Measurements from ENCODE around the gene RANBP3L.
"Not testable (repeated sequence)": the region's sequence is repeated elsewhere in the genome, so short reads cannot be mapped to it uniquely, and the experiment has no call there.

Gene RANBP3L

DNA sequence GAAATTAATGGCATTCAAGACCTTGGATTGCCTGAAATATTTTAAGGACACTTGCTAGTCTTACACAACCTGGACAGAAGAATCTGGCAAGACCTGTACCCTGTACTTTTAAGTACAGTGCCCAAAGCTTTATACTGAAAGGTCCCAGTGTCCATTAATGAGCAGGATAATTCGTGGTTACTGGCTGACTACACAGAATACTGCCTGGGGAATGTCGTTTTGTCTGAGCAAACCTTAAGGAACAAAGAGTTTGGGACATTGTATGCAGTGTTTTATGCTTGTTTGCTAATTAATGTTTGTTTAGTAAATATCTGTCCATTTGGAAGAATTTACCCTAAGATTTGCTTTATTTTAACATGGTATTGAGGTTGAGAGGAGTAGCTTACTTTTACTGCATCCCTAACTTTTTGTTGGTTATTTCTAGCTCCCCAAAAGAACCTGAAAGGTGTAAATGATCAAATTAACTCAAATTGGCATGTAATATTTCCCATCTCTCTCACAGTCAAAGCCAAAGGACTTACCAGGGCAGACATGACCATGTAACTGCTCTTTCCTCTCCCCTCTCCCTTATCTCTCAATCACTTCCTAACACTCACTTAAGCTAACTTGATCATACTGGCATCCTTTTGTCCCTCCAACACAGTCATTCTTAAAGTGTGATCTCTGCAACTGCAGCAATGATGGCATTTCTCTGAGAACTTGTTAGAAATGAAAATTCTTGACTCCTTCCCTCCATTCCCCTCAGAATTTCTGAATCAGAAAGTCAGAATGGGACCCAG, 15.7 kb downstream of the RANBP3L start:
- no peak for DNase-seq

- not testable (repeated sequence) for DNase-seq
These were observed 17.9 kb downstream of the RANBP3L start for GRCh38 chr5:36283775-36284174.

- DNase-seq: no peak
These were observed 20.1 kb downstream of the RANBP3L start for GRCh38 chr5:36281626-36282025.

GRCh38 chr5:36279054-36279698, 22.5 kb downstream of the RANBP3L start:
- no peak for DNase-seq

GRCh38 chr5:36277521-36278176, 24.1 kb downstream of the RANBP3L start:
- no peak for DNase-seq

DNA sequence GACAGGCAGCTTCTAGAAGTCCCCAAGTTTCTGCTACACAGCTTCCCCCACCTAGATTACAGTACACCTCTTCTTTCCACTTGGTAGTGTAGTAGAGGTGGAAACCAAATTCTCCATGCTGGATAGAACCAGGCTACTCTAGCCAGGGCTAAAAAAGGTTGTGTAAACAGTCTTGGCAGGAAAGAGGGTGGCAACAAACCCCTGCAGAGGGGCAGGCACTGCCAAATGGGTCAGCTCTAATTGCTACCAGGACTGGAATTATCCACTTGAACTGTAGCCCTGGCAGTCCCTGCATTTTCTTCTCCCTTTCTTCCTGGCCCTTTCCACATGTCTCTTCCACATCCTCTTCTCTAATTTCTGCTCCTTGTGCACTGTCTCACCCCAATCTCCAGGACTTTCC, 24.8 kb downstream of the RANBP3L start:
- no peak for DNase-seq

- DNase-seq: no peak
These were observed 27.7 kb downstream of the RANBP3L start for GRCh38 chr5:36273809-36274526.

- no peak for DNase-seq
These were observed 29.5 kb downstream of the RANBP3L start for GRCh38 chr5:36272136-36272690.

DNA sequence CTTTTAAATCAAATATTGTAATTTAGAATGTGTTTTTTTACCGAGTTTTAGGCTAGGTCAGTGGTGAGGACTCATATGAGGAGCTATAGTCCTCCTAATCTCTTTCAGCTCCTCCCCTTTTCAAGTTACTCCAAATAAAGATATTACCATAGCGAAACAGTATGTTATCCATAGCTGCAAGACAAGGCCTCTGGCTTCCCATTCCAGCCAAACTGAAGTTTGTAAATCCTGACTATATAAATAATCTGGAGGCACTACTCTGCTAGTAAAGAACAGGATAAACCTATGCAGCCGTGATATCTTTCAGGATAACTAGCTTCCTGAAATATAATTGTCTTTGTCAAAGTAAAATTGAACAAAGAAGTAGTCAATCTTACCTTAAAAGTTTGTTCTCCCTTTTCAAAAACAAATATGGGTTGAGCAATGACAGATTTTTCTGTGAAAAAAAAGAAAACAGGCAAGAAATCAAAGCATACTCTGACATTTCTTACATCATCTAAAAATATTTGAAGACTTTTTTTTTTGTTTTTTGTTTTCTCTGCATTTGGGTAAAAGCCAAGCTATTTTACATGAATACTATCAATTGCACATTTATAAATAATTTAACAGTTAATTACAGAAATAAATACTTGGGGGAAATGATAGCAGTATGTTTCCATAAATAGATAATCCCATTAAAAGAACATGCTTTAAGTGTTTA, 30.7 kb downstream of the RANBP3L start:
- no peak for DNase-seq

- no peak for DNase-seq
These were observed 31.5 kb downstream of the RANBP3L start for GRCh38 chr5:36270175-36270574.

DNA sequence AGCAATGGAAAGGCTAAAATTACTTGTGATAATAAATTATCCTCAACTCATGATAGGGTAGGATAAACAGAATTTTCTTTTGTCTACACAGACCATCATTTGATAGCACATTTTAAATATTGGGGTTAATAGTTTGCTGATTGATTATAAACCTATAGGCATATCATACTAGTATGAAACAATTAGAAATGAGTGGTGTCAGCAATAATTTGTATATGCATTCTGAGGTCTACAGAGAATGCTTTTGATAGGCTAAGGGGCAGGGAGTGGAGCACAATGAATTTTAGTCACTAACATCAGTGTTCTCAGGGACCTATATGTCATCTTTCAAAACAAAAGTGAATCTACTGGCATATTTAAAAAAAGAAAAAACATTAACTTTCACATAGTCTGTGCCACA, 32.2 kb downstream of the RANBP3L start:
- DNase-seq: no peak

GRCh38 chr5:36267905-36268304, 33.8 kb downstream of the RANBP3L start:
- no peak for DNase-seq

- no peak for DNase-seq
These were observed 37.4 kb downstream of the RANBP3L start for GRCh38 chr5:36264202-36264760.

DNA sequence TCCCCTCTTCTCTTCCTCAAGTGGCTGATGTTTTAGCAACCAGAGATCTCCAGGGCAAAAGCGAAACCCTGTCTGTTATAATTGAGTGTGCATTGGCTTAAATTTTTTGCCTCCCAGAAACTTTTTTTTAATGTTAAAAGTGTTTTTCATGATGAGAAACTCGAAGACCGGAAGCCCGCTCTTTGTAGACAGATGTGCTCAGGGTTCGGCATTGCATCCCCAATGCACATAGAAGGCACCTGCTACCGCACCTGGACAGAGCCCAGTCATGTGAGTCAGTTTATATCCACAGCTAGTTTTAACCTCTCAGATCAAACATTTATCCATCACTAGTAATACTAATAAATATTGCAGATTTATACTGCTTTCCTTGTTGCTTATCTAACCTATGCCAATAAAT, 40.5 kb downstream of the RANBP3L start:
- no peak for DNase-seq

- DNase-seq: no peak
These were observed 48.1 kb downstream of the RANBP3L start for GRCh38 chr5:36253575-36253974.

DNA sequence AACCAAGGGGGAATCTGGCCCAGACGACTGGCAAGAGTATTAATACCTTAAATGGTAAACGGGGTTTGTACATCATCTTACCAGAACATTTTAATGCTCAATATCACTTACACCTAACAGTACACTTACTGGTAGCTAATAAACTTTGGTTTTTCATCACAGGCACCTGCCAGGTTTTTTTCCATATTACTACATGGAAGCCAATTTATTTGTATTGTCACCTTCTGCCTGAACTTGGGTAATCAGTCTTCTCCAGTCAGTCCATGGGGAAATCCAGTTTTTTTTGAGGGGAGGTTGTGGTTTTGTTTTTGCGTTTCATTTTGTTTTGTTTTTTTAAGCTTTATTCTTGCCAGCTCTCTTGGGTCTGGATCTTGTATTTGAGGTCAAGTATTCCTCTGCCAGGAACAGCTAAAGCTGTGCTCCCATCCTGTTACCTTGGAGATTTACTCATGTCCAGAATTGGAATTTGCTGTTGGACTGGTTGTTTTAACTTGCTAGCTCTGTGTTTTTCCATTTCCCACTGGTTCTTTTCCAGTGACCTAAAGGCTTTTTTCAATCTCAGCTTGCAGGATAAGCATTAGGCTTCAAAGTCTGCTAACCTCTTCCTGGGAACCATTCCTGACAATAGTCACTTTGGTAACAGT, 48.9 kb downstream of the RANBP3L start:
- DNase-seq: no peak

GRCh38 chr5:36251218-36251617, 50.5 kb downstream of the RANBP3L start:
- no peak for DNase-seq

DNA sequence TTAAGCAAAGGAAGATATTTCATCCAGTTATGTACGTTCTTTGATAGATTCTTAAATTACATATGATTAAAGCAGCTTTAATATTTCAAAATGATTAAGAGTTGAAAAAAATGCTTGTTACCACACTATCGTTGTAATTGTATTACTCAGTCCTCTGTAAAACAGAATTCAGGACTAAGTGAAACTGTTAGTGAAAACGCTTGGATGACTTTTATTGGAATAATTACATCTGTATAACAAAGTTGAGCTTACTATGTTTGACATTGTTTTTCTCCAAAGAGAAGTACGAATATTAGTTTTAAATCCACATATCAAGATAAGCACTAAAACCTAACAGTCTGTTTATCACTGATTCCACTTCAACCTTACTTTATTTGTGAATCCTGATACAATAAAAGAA, 51.3 kb downstream of the RANBP3L start:
- no peak for DNase-seq

DNA sequence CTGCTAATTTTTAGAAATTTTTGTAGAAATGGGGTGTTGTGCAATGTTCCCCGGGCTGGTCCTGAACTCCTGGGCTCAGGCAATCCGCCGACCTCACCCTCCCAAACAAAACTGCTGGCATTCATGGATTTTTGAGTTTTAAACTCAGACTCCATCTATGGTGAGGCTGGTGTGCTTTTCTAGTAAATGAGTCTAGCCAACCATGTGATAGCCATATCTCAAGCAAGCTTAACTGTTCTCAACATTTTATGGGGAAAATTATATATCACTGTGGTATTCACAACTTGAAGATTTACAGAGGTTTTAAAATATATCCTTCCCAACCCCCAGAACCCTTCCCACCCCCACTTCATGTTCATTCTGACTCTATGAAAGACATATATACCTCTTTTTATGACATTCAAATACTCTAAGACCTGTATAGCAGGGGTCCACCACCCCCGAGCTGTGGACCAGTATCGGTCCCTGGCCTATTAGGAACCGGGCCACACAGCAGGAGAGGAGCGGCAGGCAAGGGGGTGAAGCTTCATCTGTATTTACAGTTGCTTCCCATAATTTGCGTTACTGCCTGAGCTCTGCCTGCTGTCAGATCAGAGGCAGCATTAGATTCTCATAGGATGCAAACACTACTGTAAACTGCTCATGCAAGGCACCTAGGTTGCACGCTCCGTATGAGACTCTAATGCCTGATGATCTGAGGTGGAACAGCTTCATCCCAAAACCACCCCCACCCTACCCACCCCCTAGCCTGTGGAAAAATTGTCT, 55.5 kb downstream of the RANBP3L start:
- DNase-seq: no peak

GRCh38 chr5:36244076-36244475, 57.6 kb downstream of the RANBP3L start:
- DNase-seq: no peak

DNA sequence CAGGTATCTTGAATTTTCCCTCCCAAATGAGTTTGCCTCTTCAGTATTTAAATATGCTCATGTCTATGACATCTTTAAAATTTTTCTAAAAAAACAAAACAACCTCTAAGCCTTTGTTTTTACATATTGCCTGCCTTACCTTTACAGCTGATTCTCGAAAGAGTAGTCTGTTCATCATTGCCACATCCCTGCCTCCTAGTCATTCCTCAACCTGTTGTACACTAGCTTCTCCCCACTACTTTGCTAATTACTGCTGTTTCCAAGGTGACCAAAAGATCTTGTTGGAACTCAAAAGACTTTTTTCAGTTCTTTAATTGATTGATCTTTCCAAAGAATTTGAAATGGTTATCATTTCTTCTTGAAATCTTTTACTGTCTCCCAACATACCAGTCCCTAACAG, 58.0 kb downstream of the RANBP3L start:
- no peak for DNase-seq

Data from NCI-H146 (cell line).